Lower lobe of right lung (tissue), 2 donors: Measurements from ENCODE around the gene PIGW. TPM values are rescaled to one million over a fixed set of nuclear protein-coding genes. Genes with fewer than 3 reads are reported as not detected.

Experiments used
- ATAC-seq, 2 donors: fragments of 200-7000 bp; cut with Tn5 transposase; one replicate each; pipeline ENCODE4 v1.9.1; 2020 to 2022; ENCODE audit warnings: mild to moderate bottlenecking in 2 of 2, moderate library complexity in 2 of 2
- DNase-seq: peaks from one replicate; pipeline ENCODE4 v3.0.0-alpha.2; 2020
- H3K27ac ChIP-seq: fragments of 200-600 bp; one replicate; pipeline ENCODE4 v1.8.0; 2022
- H3K27me3 ChIP-seq: fragments of 200-600 bp; one replicate; pipeline ENCODE4 v1.8.0; 2022; ENCODE audit warnings: low read depth
- H3K36me3 ChIP-seq: fragments of 200-600 bp; one replicate; pipeline ENCODE4 v1.8.0; 2022; ENCODE audit warnings: mild to moderate bottlenecking
- H3K4me1 ChIP-seq: fragments of 200-600 bp; one replicate; pipeline ENCODE4 v1.8.0; 2022
- H3K4me3 ChIP-seq: fragments of 200-600 bp; one replicate; pipeline ENCODE4 v1.8.0; 2022; ENCODE audit warnings: mild to moderate bottlenecking
- H3K9me3 ChIP-seq: fragments of 200-600 bp; one replicate; pipeline ENCODE4 v1.8.0; 2022
- CTCF ChIP-seq: fragments of 200-600 bp; IDR thresholded peaks from one replicate; pipeline ENCODE4 v1.8.0; 2022; ENCODE audit warnings: antibody characterized with exemption, mild to moderate bottlenecking
- intact Hi-C: fragments of 100-400 bp; cut with DNase I; formaldehyde crosslinking; loops from one replicate; pipeline ENCODE4 v1.11.0; 2022
- total RNA-seq: library from RNA; stranded (reverse); fragmentation: NEBNext Ultra II Directional; extraction: Animal tissue kit (Norgen Biotek cat#: 25700); gene quantifications from one replicate; pipeline ENCODE4 v1.2.1, GENCODE V29; 2021
- donor health status: DM: no; HTN: yes; CAD: no; lungs with severe emphysema.

Gene PIGW
- total RNA-seq, 1 donor from 2014 or later = 6.4 TPM

DNA sequence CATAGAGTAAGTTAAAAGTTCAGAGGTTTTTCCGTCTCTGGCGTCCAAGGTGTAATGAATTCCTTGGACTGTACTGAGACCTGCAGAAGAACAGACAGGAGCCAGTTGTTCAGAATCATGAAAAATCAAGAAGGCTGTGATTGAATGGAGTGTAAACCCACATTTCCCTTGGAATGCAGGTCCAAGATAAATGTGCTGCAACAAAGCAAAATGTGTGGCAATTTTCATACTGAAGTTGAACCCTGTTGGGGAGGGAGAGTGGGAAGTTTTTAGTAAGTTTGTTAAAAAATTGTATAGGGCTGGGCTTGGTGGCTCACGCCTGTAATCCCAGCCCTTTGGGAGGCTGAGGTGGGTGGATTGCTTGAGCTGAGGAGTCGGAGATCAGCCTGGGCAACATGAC is 31.3 kb downstream of the PIGW start:
- DNase-seq (no peak), ATAC-seq (no peak)
- Histone ChIP-seq H3K9me3 (no peaks in the 10 kb centered on the region), H3K27ac (no peak overlapping the region), H3K4me1 (no peaks in the 10 kb centered on the region), H3K4me3 (no peak overlapping the region), H3K27me3 (no peaks in the 10 kb centered on the region), H3K36me3 (peaks cover 99% of the 10 kb centered on the region)
- intact Hi-C loops = no loop called here
- no peak for TF ChIP-seq CTCF

GRCh38 chr17:36575028-36575427 is 40.2 kb downstream of the PIGW start:
- no peaks in the 10 kb centered on the region for H3K27me3 ChIP-seq
- H3K4me1 ChIP-seq = no peaks in the 10 kb centered on the region
- TF ChIP-seq CTCF = no peak
- no peak overlapping the region for H3K27ac ChIP-seq
- ATAC-seq (no peak), DNase-seq (no peak)
- H3K4me3 ChIP-seq = no peak overlapping the region
- H3K9me3 ChIP-seq = no peaks in the 10 kb centered on the region
- intact Hi-C loops = no loop called here
- H3K36me3 ChIP-seq = peaks cover 88% of the 10 kb centered on the region

- ATAC-seq (no peak), DNase-seq (no peak)
- H3K27me3 ChIP-seq = no peaks in the 10 kb centered on the region
- H3K9me3 ChIP-seq = no peaks in the 10 kb centered on the region
- no peak overlapping the region for H3K27ac ChIP-seq
- H3K4me1 ChIP-seq = no peaks in the 10 kb centered on the region
- peaks cover 88% of the 10 kb centered on the region for H3K36me3 ChIP-seq
- no peak overlapping the region for H3K4me3 ChIP-seq
- intact Hi-C loops = no loop called here
- no peak for TF ChIP-seq CTCF
Observed at GRCh38 chr17:36576793-36577192, 42.0 kb downstream of the PIGW start.

GRCh38 chr17:36578671-36579070 is 43.9 kb downstream of the PIGW start:
- Histone ChIP-seq H3K4me1 (no peaks in the 10 kb centered on the region), H3K27ac (no peak overlapping the region), H3K4me3 (no peak overlapping the region), H3K9me3 (no peaks in the 10 kb centered on the region), H3K27me3 (no peaks in the 10 kb centered on the region), H3K36me3 (peaks cover 88% of the 10 kb centered on the region)
- no peak for ATAC-seq
- DNase-seq = no peak
- intact Hi-C loops = no loop called here
- no peak for TF ChIP-seq CTCF

GRCh38 chr17:36583787-36584186 is 49.0 kb downstream of the PIGW start:
- H3K36me3 ChIP-seq = peaks cover 100% of the 10 kb centered on the region
- DNase-seq (no peak), ATAC-seq (no peak)
- no peak for TF ChIP-seq CTCF
- intact Hi-C loops = no loop called here
- H3K4me3 ChIP-seq = no peak overlapping the region
- H3K4me1 ChIP-seq = no peaks in the 10 kb centered on the region
- no peaks in the 10 kb centered on the region for H3K27me3 ChIP-seq
- no peak overlapping the region for H3K27ac ChIP-seq
- H3K9me3 ChIP-seq = no peaks in the 10 kb centered on the region

GRCh38 chr17:36586138-36586537 is 51.4 kb downstream of the PIGW start:
- intact Hi-C loops = no loop called here
- Histone ChIP-seq H3K27ac (no peak overlapping the region), H3K9me3 (no peaks in the 10 kb centered on the region), H3K27me3 (no peaks in the 10 kb centered on the region), H3K4me3 (no peak overlapping the region), H3K4me1 (peaks cover 2% of the 10 kb centered on the region), H3K36me3 (peaks cover 88% of the 10 kb centered on the region)
- DNase-seq = no peak
- TF ChIP-seq CTCF = no peak
- ATAC-seq = no peak
